Measurements from ENCODE around the gene PCED1A. TPM values are rescaled to one million over a fixed set of nuclear protein-coding genes. Genes with fewer than 3 reads are reported as not detected.

PCED1A gene
- 24.0 TPM for polyA plus RNA-seq (2012; ENCODE audit: insufficient read depth, insufficient read length, low read depth)

DNA sequence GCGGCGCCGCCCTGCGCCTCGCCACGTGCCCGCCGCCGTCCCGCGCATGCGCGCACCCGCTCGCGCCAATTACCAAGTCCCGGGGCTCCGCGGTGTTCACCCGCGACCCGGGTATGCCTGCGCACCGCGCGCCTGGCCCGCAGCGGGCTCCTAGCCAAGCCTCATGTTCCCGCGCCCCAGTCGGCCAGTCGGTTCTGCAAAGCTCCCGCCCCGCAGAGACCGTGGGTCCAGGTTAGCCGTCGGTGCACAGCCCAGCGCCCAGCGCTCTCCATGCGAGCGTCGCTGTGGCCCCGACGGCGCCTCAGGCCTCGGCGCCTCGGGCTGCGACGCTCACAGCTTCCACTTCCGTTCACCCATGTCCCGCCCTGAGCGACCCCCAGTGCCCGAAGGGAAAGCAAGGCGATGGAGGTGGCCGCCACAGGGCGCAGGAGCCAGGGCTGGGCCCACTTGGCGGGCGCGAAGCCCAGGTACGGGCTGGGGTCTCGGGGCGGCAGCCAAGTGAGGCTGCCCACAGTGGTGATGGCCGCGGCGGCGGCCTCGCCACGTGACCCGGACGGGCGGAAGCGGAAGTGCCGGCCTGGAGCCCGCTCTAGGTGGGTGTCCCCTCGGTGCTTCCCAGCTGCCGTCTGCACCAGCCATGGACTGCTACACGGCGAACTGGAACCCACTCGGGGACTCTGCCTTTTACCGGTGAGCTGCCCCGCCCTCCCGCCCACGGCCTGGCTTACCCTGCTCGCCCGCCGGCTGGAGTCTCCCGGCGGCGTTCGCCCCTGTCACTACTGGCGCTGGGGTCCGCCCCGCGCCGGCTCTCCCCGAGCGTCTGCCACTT, at the start of gene PCED1A, which contains the start of gene VPS16:
Gene PCED1A, minus strand, starts transcription at position 518 of the 829 bp plus-strand sequence. CDS start 743 bp downstream, outside the sequence.
Gene VPS16, plus strand, starts transcription at position 608 of the 829 bp plus-strand sequence. Its CDS starts 30 bp downstream, at position 638.
- Histone ChIP-seq H3K4me3 (ENCODE audit: low read depth, low read length) (peak within 1 kb of the TSS; percentile 73), H3K4me1 (no peaks in the 10 kb centered on the region), H3K36me3 (0 out of 2 replicates have a peak, but pooled peaks cover 4% of the 10 kb centered on the region), H3K27me3 (no peaks in the 10 kb centered on the region), H3K9me3 (no peaks in the 10 kb centered on the region; the same call in 1 of the 2 replicates)
- DNase-seq = peak; percentile 83
- TF ChIP-seq CTCF (IDR thresholded peaks at IDR 0.05; ENCODE audit: low read depth, low read length) = no peak

GRCh38 chr20:2889797-2890196, 49.3 kb upstream of the PCED1A start:
- Histone ChIP-seq H3K27me3 (no peaks in the 10 kb centered on the region), H3K4me1 (no peaks in the 10 kb centered on the region), H3K4me3 (ENCODE audit: low read depth, low read length) (no peak overlapping the region), H3K36me3 (no peaks in the 10 kb centered on the region), H3K9me3 (no peaks in the 10 kb centered on the region)
- TF ChIP-seq CTCF (IDR thresholded peaks at IDR 0.05; ENCODE audit: low read depth, low read length) = no peak
- no peak for DNase-seq

DNA sequence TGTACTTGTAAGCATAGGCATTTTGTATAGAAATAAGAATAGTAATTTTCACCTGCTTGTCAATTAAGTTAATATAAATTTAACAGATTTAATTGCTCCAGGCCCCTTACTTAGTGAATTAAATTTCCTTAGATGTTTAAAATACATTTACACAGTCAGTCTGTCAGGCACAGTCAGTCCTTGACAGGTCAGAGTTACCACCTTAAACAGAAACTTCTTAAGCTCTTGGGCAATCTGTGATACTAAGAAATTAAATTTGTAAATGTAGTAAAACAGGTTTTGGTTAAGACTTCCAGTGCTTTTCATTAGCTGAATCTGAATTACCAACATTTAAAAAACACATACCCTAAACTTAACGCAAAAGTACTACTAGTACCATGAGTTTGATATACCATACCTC, 48.8 kb upstream of the PCED1A start:
- DNase-seq = no peak
- H3K9me3 ChIP-seq = no peaks in the 10 kb centered on the region
- no peaks in the 10 kb centered on the region for H3K27me3 ChIP-seq
- H3K4me1 ChIP-seq = no peaks in the 10 kb centered on the region
- H3K4me3 ChIP-seq (ENCODE audit: low read depth, low read length) = no peak overlapping the region
- no peak for TF ChIP-seq CTCF (IDR thresholded peaks at IDR 0.05; ENCODE audit: low read depth, low read length)
- no peaks in the 10 kb centered on the region for H3K36me3 ChIP-seq

- no peaks in the 10 kb centered on the region for H3K36me3 ChIP-seq
- no peaks in the 10 kb centered on the region for H3K9me3 ChIP-seq
- H3K4me3 ChIP-seq (ENCODE audit: low read depth, low read length) = no peak overlapping the region
- TF ChIP-seq CTCF (IDR thresholded peaks at IDR 0.05; ENCODE audit: low read depth, low read length) = no peak
- no peak for DNase-seq
- H3K27me3 ChIP-seq = no peaks in the 10 kb centered on the region
- no peaks in the 10 kb centered on the region for H3K4me1 ChIP-seq
These were observed 47.9 kb upstream of the PCED1A start for GRCh38 chr20:2888224-2888955.

- no peaks in the 10 kb centered on the region for H3K4me1 ChIP-seq
- no peak for TF ChIP-seq CTCF (IDR thresholded peaks at IDR 0.05; ENCODE audit: low read depth, low read length)
- no peaks in the 10 kb centered on the region for H3K36me3 ChIP-seq
- H3K4me3 ChIP-seq (ENCODE audit: low read depth, low read length) = no peak overlapping the region
- H3K27me3 ChIP-seq = no peaks in the 10 kb centered on the region
- no peak for DNase-seq
- H3K9me3 ChIP-seq = no peaks in the 10 kb centered on the region
These were observed 47.3 kb upstream of the PCED1A start for GRCh38 chr20:2887715-2888114.
